Dedifferentiated amniotic fluid mesenchymal stem cell (primary cell): ENCODE measurements around the gene OR1I1.

Experiments
- DNase-seq: peaks from one replicate; pipeline ENCODE4 v3.0.0-alpha.2; 2016; ENCODE audit errors: extremely low spot score

OR1I1 gene

GRCh38 chr19:15098460-15098859 is 16.4 kb downstream of the OR1I1 start:
- no peak for DNase-seq

- DNase-seq, result no peak
Observed at GRCh38 chr19:15099017-15099582, 17.1 kb downstream of the OR1I1 start.

GRCh38 chr19:15101479-15102082 is 19.6 kb downstream of the OR1I1 start:
- no peak for DNase-seq

GRCh38 chr19:15104003-15104402 is 22.0 kb downstream of the OR1I1 start:
- DNase-seq, result no peak

DNA sequence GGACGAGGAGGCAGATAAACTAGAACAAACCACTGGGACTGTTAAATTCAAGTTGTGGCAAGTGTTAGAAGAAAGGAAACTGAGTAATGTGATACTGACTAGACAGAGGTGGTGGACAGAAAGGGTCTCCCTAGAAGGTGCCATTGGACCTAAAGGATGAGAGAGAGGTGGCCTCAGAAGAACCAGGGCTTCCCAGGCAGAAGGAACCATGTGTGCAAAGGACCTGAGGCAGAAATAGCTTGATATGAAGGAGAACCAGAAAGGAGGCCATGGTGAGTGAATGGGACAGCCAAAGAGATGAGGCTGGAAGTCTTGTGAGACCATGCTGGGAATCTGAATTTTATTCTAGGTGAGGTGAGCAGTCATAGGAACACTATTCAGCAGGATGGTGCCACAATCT is 22.4 kb downstream of the OR1I1 start:
- no peak for DNase-seq

GRCh38 chr19:15105044-15105443 is 23.0 kb downstream of the OR1I1 start:
- no peak for DNase-seq

- DNase-seq, result peak; percentile 69
Observed at GRCh38 chr19:15107061-15108010, 25.3 kb downstream of the OR1I1 start, which contains the start of gene SYDE1. TSS of gene SYDE1 (plus strand) at chr19:15107401. CDS start at chr19:15107434, 33 bp downstream.

- no peak for DNase-seq
Observed at GRCh38 chr19:15108145-15108844, 26.3 kb downstream of the OR1I1 start.

DNA sequence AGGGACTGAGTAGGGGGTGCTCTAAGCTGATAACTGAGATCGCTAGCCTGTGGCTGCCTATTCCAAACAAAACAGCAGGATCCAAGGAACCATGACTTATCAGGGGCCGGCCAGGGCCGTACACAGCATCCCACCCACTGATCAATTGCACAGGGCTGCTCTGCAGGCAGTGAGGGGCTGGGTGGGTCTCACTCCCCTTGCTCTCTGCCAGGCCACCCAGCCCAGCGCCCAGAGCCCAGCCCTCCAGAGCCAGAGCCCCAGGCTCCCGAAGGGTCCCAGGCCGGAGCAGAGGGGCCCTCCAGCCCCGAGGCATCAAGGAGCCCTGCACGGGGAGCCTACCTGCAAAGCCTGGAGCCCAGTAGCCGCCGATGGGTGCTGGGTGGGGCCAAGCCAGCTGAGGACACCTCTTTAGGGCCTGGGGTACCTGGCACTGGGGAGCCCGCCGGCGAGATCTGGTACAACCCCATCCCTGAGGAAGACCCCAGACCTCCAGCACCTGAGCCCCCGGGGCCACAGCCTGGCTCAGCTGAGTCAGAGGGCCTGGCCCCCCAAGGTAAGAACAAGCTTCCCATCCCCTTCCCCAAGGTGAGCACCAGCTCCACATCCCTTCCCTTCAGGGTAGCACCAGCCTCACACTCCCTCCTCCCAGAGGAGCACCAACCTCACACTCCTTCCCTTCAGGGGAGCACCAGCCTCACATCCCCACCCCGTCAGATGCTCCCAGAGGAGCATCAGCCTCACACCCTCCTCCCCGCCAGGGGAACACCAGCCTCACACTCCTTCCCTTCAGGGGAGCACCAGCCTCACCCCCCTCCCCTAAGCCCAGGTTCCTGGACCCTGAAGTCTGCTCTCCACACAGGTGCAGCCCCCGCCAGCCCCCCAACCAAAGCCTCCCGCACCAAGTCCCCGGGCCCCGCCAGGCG is 27.1 kb downstream of the OR1I1 start:
- no peak for DNase-seq

- DNase-seq, result no peak
Observed at GRCh38 chr19:15109768-15110417, 27.9 kb downstream of the OR1I1 start.

- no peak for DNase-seq
Observed at GRCh38 chr19:15110418-15110815, 28.4 kb downstream of the OR1I1 start.

- DNase-seq, result no peak
Observed at GRCh38 chr19:15111758-15112157, 29.7 kb downstream of the OR1I1 start.

DNA sequence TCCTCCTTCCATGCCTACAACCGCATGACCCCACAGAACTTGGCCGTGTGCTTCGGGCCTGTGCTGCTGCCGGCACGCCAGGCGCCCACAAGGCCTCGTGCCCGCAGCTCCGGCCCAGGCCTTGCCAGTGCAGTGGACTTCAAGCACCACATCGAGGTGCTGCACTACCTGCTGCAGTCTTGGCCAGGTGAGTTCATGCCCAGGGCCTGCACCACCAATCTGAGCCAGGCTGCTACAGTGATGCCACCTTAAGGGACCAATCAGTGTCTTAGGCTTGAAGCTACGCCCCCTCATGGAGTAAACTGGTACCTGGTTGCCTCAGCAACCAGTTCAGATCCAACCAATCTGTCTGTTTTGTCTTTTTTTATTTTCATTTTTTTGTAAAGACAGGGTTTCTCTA is 30.4 kb downstream of the OR1I1 start:
- DNase-seq, result no peak

GRCh38 chr19:15113245-15114152 is 31.5 kb downstream of the OR1I1 start:
- DNase-seq, result no peak

- DNase-seq, result no peak
Observed at GRCh38 chr19:15114153-15114540, 32.1 kb downstream of the OR1I1 start.

DNA sequence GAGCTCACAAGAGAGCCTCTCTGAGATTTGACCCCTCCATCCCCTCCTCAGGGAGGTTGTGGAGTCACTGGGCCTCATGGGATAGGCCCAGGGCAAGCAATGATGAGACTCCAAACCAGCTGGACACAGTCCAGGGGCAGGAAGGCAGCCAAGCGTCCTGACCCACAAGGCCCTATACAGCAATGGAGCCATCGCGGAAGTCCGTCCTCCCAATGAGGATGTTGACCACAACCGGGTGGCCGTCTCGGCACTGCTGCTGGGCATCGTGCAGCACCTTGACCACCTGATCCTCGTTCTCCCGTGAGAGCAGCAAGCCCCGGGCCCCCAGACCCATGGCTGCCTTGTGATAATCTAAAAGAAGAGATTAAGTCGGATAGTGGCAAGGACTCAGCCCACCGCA is 33.1 kb downstream of the OR1I1 start:
- no peak for DNase-seq

DNA sequence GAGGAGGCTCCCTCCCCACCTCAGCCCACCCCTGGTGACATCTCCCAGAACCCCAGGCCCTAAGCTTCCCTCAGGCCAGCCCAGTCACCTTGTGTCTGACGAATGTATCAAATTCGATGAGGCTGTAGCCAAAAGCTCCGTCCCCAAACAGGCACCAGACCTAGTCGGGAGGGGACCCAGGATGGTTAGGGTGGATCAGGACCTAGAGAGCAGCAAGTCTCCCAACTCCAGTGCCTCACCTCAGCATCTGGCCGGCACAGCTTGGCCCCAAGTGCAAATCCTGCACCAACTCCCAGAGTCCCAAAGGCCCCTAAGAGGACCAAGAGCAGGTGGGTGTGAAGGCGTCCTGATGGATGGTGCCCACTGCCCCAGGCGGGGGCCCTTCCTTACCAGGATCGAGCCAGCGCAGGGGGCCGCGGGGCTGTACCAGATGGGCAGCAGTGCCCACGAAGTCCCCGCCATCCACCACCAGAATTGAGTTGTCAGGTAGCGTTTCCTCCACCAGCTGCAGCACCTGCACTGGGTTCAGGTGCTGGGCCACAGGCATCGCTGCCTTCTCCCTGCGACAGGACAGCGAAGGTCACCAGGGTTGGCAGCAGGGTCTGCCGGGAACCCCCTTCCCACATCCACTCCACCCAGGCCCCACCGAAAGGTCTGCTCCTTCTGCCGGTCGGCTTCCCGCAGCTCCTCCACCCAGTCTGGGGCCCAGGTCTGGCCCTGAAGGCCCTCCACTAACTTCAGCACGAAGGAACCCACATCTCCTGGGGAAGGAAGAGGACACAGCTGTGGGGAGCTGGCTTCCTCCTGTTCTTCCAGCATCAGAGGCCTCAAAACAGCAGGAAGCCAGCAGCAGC is 34.0 kb downstream of the OR1I1 start:
- no peak for DNase-seq

GRCh38 chr19:15116856-15117255 is 34.8 kb downstream of the OR1I1 start:
- DNase-seq, result no peak

- no peak for DNase-seq
Observed at GRCh38 chr19:15118248-15118647, 36.2 kb downstream of the OR1I1 start.
